A673 (cell line): ENCODE measurements around the gene TAP1. TPM values are rescaled to one million over a fixed set of nuclear protein-coding genes. Genes with fewer than 3 reads are reported as not detected.

Experiments
- BruUV-seq: library from RNA; stranded (reverse); fragments of 400-500 nt; replicated peaks from 2 replicates; lab custom pipeline; 2021; lab: Mats Ljungman, UMichigan
- CTCF ChIA-PET: fragments of 300-600 bp; sonication (Branson Sonifier 250); formaldehyde crosslinking; loops from one replicate; lab custom pipeline; 2022; ENCODE audit warnings: antibody characterized with exemption; lab: Charles Lee
- POLR2A ChIA-PET: fragments of 300-600 bp; sonication (Branson Sonifier 250); formaldehyde crosslinking; loops from one replicate; lab custom pipeline; 2022; ENCODE audit warnings: antibody characterized with exemption; ENCODE audit not compliant: low non-redundant PET; lab: Charles Lee
- DNase-seq: peaks from one replicate; pipeline ENCODE4 v3.0.0-alpha.2; 2015; ENCODE audit warnings: low spot score
- H3K27ac ChIP-seq: fragments of 200-600 bp; sonication (generic); 2 replicates; pipeline ENCODE4 v1.5.1; 2016; ENCODE audit warnings: mixed run types, low read depth, mild to moderate bottlenecking, mixed read lengths, antibody characterized with exemption, low read length; ENCODE audit not compliant: poor library complexity, severe bottlenecking
- H3K27me3 ChIP-seq: fragments of 200-600 bp; sonication (generic); replicated peaks from 2 replicates; pipeline ENCODE4 v1.6.1; 2017; ENCODE audit warnings: mixed run types, low read depth, mild to moderate bottlenecking, mixed read lengths, antibody characterized with exemption, low read length; ENCODE audit not compliant: insufficient read depth, poor library complexity
- H3K36me3 ChIP-seq: fragments of 200-600 bp; sonication (generic); 2 replicates; pipeline ENCODE4 v1.6.1; 2016; ENCODE audit warnings: mixed run types, mild to moderate bottlenecking, mixed read lengths, antibody characterized with exemption, low read length; ENCODE audit not compliant: insufficient read depth, poor library complexity, severe bottlenecking
- H3K4me1 ChIP-seq: fragments of 200-600 bp; sonication (generic); 2 replicates; pipeline ENCODE4 v1.6.1; 2017; ENCODE audit warnings: mixed run types, mild to moderate bottlenecking, mixed read lengths, antibody characterized with exemption, low read length; ENCODE audit not compliant: insufficient read depth, poor library complexity, severe bottlenecking
- H3K4me3 ChIP-seq: fragments of 200-600 bp; sonication (generic); 2 replicates; pipeline ENCODE4 v1.5.1; 2016; ENCODE audit warnings: low read depth, mixed run types, mild to moderate bottlenecking, mixed read lengths, low read length; ENCODE audit not compliant: poor library complexity, severe bottlenecking
- H3K9me3 ChIP-seq: fragments of 200-600 bp; sonication (generic); 2 replicates; pipeline ENCODE4 v1.6.1; 2016; ENCODE audit warnings: mixed run types, low read depth, mild to moderate bottlenecking, mixed read lengths, antibody characterized with exemption, low read length; ENCODE audit not compliant: poor library complexity, severe bottlenecking
- CTCF ChIP-seq: fragments of 300-800, 200-600 bp; sonication (generic); conservative IDR thresholded peaks from 2 replicates; pipeline ENCODE4 v1.5.1; 2017; ENCODE audit warnings: low read depth, mild to moderate bottlenecking, antibody characterized with exemption, low read length, moderate library complexity, mixed read lengths
- EZH2 ChIP-seq: fragments of 200-600 bp; sonication (generic); IDR thresholded peaks from 2 replicates; pipeline ENCODE4 v1.6.1; 2017; ENCODE audit warnings: borderline replicate concordance, low read depth, mild to moderate bottlenecking, mixed read lengths, antibody characterized with exemption, low read length; ENCODE audit not compliant: poor library complexity, severe bottlenecking
- intact Hi-C: fragments of 100-400 bp; cut with micrococcal nuclease; formaldehyde crosslinking; loops from one replicate; pipeline ENCODE4 v1.10.0; 2022; ENCODE audit not compliant: unreplicated experiment
- total RNA-seq: library from RNA; stranded (reverse); gene quantifications from 2 replicates; pipeline ENCODE4 v1.2.3, GENCODE V29; 2021

Gene TAP1
- total RNA-seq, 1 experiment from 2014 or later: 12.3 TPM

- intact Hi-C loops: loop anchor here (1.0 kb wide), 2 partner anchors 16 to 31 kb away; partner anchors contain the start of gene TAP1
These were observed 15.8 kb downstream of the TAP1 start for GRCh38 chr6:32837651-32838113.

DNA sequence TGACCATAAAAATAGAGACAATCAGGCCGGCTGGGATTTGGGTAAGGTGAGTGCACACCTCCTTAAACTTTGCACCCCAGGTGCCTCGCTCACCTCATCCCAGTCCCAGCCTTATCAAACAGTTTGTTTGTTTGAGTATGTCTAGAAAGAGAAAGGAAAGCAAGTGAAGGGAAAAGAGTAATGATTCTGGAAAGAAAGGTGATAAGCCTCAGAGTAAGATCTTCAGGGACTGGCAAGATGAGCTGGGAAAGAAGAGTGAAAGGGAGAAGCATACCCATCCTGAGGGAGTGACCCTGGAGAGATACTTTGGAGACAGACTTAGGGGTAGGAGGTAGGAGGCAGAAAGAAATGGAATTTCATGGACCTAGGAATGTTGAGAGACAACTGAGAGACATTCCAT lies 16.6 kb downstream of the TAP1 start:
- TSS peak; percentile 28 for BruUV-seq
- TF ChIP-seq EZH2: no peak
- no peak for TF ChIP-seq CTCF
- intact Hi-C loops: no loop called here
- Histone ChIP-seq H3K27ac (no peak overlapping the region), H3K4me1 (peaks cover 9% of the 10 kb centered on the region), H3K27me3 (no peaks in the 10 kb centered on the region), H3K36me3 (no peaks in the 10 kb centered on the region), H3K4me3 (no peak overlapping the region), H3K9me3 (no peaks in the 10 kb centered on the region)
- CTCF ChIA-PET: interaction anchor here (3.1 kb wide), 1 partner anchor 32 kb away, joined by 48 read pairs; no protein-coding TSS in a partner anchor
- POLR2A ChIA-PET: no interaction called here
- DNase-seq: no peak

More at GRCh38 chr6:32837651-32838113, 15.8 kb downstream of the TAP1 start:
- peaks cover 3% of the 10 kb centered on the region for H3K36me3 ChIP-seq
- no TSS peak for BruUV-seq
- no peak for TF ChIP-seq CTCF
- H3K27ac ChIP-seq: peak overlapping the region; percentile 91
- H3K4me3 ChIP-seq: peak overlapping the region; percentile 88
- no peaks in the 10 kb centered on the region for H3K27me3 ChIP-seq
- H3K4me1 ChIP-seq: peaks cover 9% of the 10 kb centered on the region
- DNase-seq: no peak
- ChIA-PET POLR2A (interaction anchor here (0.5 kb wide), 1 partner anchor 131 kb away, joined by 3 read pairs; the partner anchor contains the start of gene BRD2), CTCF (interaction anchor here (0.6 to 3.1 kb wide), 11 partner anchors 12 to 411 kb away, joined by 3 to 56 read pairs (median 9); partner anchors contain the start of genes PSMB9 and TAP1)
- no peaks in the 10 kb centered on the region for H3K9me3 ChIP-seq

- BruUV-seq: no TSS peak
- POLR2A ChIA-PET: no interaction called here
- TF ChIP-seq CTCF (no peak), EZH2 (no peak)
- no peak overlapping the region for H3K4me3 ChIP-seq
- no peaks in the 10 kb centered on the region for H3K9me3 ChIP-seq
- no peak overlapping the region for H3K27ac ChIP-seq
- no peak for DNase-seq
- intact Hi-C loops: no loop called here
- CTCF ChIA-PET: no interaction called here
- no peaks in the 10 kb centered on the region for H3K27me3 ChIP-seq
- peaks cover 9% of the 10 kb centered on the region for H3K4me1 ChIP-seq
- no peaks in the 10 kb centered on the region for H3K36me3 ChIP-seq
These were observed 18.2 kb downstream of the TAP1 start for GRCh38 chr6:32835167-32835893.
